HFFc6 (cell line): ENCODE data around the gene ITM2C. TPM values are rescaled to one million over a fixed set of nuclear protein-coding genes. Genes with fewer than 3 reads are reported as not detected.

Experiments
- DNase-seq: peaks from one replicate; pipeline ENCODE4 v3.0.0-alpha.2; 2018
- H3K27ac Mint-ChIP-seq: 2 replicates; pipeline ENCODE4 v1.8.0; 2020; ENCODE audit warnings: mild to moderate bottlenecking, mixed read lengths
- H3K27me3 Mint-ChIP-seq: 2 replicates; pipeline ENCODE4 v1.8.0; 2021; ENCODE audit warnings: mild to moderate bottlenecking, moderate library complexity, mixed read lengths; ENCODE audit not compliant: insufficient read depth
- H3K36me3 Mint-ChIP-seq: 2 replicates; pipeline ENCODE4 v1.8.0; 2021; ENCODE audit warnings: low read depth, mixed read lengths
- H3K4me1 Mint-ChIP-seq: 2 replicates; pipeline ENCODE4 v1.8.0; 2020; ENCODE audit warnings: low read depth, mixed read lengths
- H3K4me3 Mint-ChIP-seq: 2 replicates; pipeline ENCODE4 v1.8.0; 2020; ENCODE audit warnings: mild to moderate bottlenecking, moderate library complexity, mixed read lengths
- H3K9me3 Mint-ChIP-seq: 2 replicates; pipeline ENCODE4 v1.8.0; 2020; ENCODE audit warnings: mild to moderate bottlenecking, mixed read lengths
- CTCF ChIP-seq: fragments of 200-600 bp; sonication (generic); IDR thresholded peaks from 2 replicates; pipeline ENCODE4 v1.5.0; 2021; ENCODE audit warnings: antibody characterized with exemption, mild to moderate bottlenecking
- total RNA-seq, 6 experiments: library from RNA; stranded (reverse); fragmentation: NEBNext Ultra II Directional; extraction: Animal tissue kit (Norgen Biotek cat#: 25700); gene quantifications; 2 replicates in 1 of 6; 3 replicates in 5 of 6; pipeline ENCODE4 v1.2.3, GENCODE V29; 2021

Gene ITM2C
- total RNA-seq, 6 experiments from 2014 or later, result 28.1 to 53.8 (median 29.4) TPM

GRCh38 chr2:230821991-230822520, 42.7 kb upstream of the ITM2C start:
- Mint-ChIP-seq H3K36me3 (peaks cover 20% of the 10 kb centered on the region), H3K4me1 (peaks cover 7% of the 10 kb centered on the region), H3K4me3 (no peak overlapping the region), H3K27ac (no peak overlapping the region), H3K9me3 (no peaks in the 10 kb centered on the region), H3K27me3 (peaks cover 16% of the 10 kb centered on the region)
- no peak for DNase-seq
- TF ChIP-seq CTCF, result no peak

GRCh38 chr2:230823264-230823964, 41.3 kb upstream of the ITM2C start:
- Mint-ChIP-seq H3K27me3 (peaks cover 16% of the 10 kb centered on the region), H3K4me3 (no peak overlapping the region), H3K9me3 (no peaks in the 10 kb centered on the region), H3K4me1 (peaks cover 7% of the 10 kb centered on the region), H3K27ac (no peak overlapping the region), H3K36me3 (peaks cover 12% of the 10 kb centered on the region)
- TF ChIP-seq CTCF, result no peak
- no peak for DNase-seq

- peak; percentile 78 for DNase-seq
- peaks cover 7% of the 10 kb centered on the region for H3K36me3 Mint-ChIP-seq
- peaks cover 24% of the 10 kb centered on the region for H3K27me3 Mint-ChIP-seq
- H3K4me1 Mint-ChIP-seq, result peaks cover 7% of the 10 kb centered on the region
- peaks cover 6% of the 10 kb centered on the region; the same call in 1 of the 2 replicates for H3K9me3 Mint-ChIP-seq
- 0 out of 2 replicates have a peak overlapping the region, but pooled peaks have one; percentile 24 for H3K27ac Mint-ChIP-seq
- peak; percentile 91 for TF ChIP-seq CTCF
- H3K4me3 Mint-ChIP-seq, result peak overlapping the region; percentile 83
These were observed 40.2 kb upstream of the ITM2C start for GRCh38 chr2:230824406-230824978.

- DNase-seq, result no peak
- H3K27ac Mint-ChIP-seq, result no peak overlapping the region
- no peak overlapping the region for H3K4me3 Mint-ChIP-seq
- peaks cover 10% of the 10 kb centered on the region for H3K4me1 Mint-ChIP-seq
- peaks cover 28% of the 10 kb centered on the region for H3K27me3 Mint-ChIP-seq
- H3K9me3 Mint-ChIP-seq, result peaks cover 15% of the 10 kb centered on the region
- TF ChIP-seq CTCF, result no peak
- H3K36me3 Mint-ChIP-seq, result peaks cover 11% of the 10 kb centered on the region
These were observed 39.4 kb upstream of the ITM2C start for GRCh38 chr2:230825354-230825753.

- peaks cover 5% of the 10 kb centered on the region; the same call in 1 of the 2 replicates for H3K36me3 Mint-ChIP-seq
- no peak for DNase-seq
- H3K27me3 Mint-ChIP-seq, result peaks cover 41% of the 10 kb centered on the region
- peaks cover 19% of the 10 kb centered on the region for H3K4me1 Mint-ChIP-seq
- peaks cover 18% of the 10 kb centered on the region for H3K9me3 Mint-ChIP-seq
- no peak overlapping the region for H3K27ac Mint-ChIP-seq
- no peak for TF ChIP-seq CTCF
- no peak overlapping the region for H3K4me3 Mint-ChIP-seq
These were observed 36.9 kb upstream of the ITM2C start for GRCh38 chr2:230827774-230828271.
